SW480 (cell line): ENCODE data around the gene SSNA1.
A peak's percentile ranks its signal among the peaks of the same experiment; 100 is the strongest.

Experiments
- DNase-seq: peaks from one replicate; pipeline ENCODE4 v3.0.0-alpha.2; 2016; ENCODE audit warnings: low spot score

Gene SSNA1

GRCh38 chr9:137184881-137185660 lies 3.4 kb upstream of the SSNA1 start:
- DNase-seq: no peak

- no peak for DNase-seq
Observed at GRCh38 chr9:137185921-137186320, 2.6 kb upstream of the SSNA1 start.

DNA sequence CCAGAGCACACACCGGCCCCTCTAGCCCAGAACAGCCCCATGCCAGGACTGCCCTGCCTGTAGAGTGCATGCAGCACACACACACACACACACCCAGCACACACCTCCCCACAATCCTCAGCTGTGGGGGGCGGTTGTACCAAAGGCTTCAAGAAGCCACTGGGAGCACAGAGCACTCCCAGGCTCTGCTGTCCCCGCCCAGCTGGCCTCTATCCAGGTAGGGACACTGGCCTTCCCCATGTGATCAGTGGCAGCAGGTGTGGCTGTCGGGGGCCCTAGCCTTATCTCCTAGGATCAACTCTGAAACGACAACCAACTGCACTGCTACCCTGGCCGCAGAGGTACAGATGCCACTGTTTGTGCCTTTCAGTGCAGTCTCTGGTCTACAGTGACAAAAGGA lies 2.1 kb upstream of the SSNA1 start:
- DNase-seq: no peak

DNA sequence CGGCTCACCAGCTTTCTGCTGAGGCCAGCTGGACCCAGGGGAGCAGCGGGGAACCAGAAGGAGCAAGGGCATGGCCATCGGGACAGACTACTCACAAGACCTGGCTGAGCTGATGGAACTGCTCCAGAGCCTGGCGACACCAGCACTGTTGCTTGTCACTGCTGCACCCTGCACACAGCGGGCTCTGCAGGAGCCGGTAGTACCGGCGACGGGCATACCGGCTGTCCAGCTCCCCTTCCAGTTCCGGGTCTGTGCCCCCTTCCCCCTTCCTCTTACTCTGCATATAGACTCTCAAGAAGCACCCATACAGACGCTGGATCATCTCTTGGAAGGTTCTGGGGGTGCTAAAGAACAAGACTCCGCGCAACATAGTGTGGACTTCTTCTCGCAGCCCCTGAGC lies 1.1 kb upstream of the SSNA1 start:
- DNase-seq: no peak

DNA sequence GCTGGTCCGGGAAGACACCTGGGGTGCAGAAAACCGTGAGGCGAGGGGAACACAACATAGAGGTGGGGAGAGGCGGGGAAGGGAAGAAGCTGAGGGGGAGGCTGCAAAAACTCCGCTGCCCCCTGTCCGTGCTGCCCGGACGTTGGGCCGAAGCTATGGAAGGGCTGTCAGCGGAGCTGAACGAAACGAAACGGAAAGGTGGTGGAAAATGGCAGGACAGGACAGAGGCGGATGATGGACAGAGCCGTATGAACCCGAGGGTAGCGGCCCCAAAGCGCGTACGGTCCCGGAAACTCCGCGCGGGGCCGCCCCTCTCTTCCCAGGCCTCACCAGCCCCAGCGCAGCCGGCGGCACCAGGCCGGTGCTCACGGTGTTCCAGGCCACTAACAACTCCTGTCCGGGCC lies 388 bp upstream of the SSNA1 start:
- DNase-seq: no peak

- DNase-seq: no peak
Observed at GRCh38 chr9:137189297-137190295, 1.1 kb downstream of the SSNA1 start.

DNA sequence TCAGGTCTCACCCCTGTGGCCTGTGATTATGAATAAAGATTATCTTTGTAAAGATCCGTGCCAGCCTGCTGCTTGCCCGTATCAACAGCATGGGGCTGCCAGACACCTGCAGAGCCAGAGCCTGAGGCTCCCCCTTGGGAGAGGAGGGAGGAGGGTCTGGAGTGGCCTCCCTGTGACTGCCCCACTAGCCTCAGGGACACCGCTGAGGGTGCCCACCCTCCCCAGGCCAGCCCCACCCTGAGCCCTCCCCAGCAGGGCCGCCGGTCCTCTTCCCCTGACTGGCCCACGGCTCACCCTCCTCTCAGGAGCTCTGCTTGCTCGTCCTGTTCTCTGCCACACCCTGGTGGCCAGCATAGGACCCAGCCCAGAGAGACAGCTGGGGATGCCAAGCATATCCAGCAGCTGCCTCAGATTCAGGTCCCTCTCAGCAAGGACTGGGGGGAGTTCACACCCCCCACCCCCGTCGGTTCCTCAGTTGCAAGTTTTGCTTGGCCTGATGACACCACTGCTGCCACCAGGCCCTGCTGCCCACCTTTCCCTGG lies 1.9 kb downstream of the SSNA1 start:
- DNase-seq: no peak

- no peak for DNase-seq
Observed at GRCh38 chr9:137191245-137191644, 2.8 kb downstream of the SSNA1 start.

- DNase-seq: no peak
Observed at GRCh38 chr9:137191691-137192447, 3.4 kb downstream of the SSNA1 start.

DNA sequence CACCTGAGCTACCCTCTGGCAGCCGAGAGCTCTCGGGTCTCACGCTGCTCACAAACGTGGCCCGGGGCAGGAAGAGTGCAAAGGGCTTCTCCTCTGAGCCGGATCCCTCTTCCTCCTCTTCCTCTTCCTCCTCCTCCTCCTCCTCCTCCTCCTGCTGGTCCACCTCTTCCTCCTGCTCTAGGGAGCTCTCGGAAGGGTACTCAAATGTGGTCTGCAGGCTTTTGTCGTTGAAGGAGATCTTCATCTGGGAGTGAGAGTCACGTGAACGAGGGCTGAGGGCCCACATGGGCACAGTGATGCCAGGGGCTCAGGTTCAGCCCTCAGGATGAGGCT lies 3.9 kb downstream of the SSNA1 start:
- no peak for DNase-seq

- no peak for DNase-seq
Observed at GRCh38 chr9:137192859-137193258, 4.4 kb downstream of the SSNA1 start.

GRCh38 chr9:137193771-137194170 lies 5.3 kb downstream of the SSNA1 start:
- DNase-seq: no peak

DNA sequence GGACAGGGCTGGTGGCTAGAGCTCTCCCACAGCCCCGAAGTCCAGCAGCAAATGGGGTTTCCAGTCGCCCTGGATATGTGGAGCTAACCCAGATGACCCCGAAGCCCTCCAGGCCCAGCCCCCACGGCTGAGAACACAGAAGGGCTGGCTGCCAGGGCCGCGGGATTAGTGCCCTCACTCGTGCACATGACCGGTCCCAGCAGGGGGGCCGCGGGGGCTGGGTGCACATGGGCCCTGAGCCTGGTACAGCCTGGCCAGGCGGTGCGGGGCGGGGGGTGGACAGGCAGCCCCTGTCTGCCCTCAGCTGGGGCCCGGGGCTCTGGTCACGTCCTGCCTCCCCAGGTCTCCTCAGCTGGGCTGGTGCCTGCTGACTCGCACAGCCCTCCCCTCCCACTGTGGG lies 5.9 kb downstream of the SSNA1 start:
- DNase-seq: no peak

DNA sequence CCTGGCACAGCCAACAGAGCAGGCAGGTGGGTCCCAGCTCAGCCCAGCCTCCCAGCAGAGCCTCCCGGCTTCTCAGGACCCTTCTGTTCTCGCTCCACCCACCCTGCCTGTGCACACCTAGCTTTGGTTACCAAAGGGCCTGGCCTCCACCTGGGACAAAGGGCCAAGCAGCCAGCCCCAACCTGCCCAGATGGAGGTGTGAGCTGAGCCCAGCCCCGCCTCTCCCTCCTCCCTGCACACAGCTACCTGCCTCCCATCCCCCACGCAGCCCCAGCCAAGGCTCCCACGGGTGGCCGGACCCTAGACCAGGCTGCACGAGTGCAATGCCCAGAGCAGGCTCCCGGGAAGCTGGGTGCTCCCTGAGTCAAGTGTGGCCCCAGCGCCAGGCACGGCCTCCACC lies 6.4 kb downstream of the SSNA1 start:
- no peak for DNase-seq

GRCh38 chr9:137195525-137196220 lies 7.2 kb downstream of the SSNA1 start:
- no peak for DNase-seq

DNA sequence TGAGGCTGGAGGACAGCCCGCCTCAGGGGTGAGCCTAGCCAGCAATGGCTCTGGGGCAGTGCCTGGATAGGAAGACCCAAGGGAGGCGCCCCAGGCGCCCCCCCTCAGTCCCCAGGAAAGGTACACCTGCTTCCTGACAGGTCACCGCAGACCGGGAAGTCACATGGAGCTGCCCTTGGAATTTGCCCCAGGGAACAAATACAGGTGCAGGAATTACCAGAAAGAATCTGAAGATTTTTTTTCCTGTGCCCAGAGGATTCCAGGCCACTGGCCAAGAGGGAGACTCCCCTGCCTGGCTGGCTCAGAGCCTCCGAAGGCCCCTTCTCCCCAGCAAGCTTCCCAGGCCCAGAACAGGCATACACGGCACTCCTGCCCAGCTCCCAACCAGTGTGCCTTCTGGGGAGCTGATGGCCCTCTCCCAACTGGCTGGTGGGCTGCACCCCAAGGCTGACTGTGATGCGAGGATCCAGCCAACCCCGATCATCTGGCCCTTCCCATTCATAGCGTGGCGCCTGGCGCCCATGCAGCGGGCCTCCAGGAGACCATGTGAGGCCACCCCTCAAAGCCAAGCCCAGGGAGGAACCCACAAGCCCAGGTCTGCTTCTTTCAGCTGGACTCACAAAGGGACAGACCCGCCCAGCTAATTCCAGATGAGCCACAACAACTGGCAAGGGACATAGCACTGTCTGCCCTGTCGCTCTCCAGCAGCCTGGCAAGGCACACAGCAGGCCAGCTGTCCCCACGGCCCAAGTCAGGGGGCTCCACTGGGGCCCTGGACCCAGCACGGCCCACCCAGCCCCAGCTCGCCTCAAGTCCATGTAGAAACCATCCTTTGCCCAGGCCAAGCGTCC lies 9.8 kb downstream of the SSNA1 start:
- DNase-seq: peak; percentile 42

DNA sequence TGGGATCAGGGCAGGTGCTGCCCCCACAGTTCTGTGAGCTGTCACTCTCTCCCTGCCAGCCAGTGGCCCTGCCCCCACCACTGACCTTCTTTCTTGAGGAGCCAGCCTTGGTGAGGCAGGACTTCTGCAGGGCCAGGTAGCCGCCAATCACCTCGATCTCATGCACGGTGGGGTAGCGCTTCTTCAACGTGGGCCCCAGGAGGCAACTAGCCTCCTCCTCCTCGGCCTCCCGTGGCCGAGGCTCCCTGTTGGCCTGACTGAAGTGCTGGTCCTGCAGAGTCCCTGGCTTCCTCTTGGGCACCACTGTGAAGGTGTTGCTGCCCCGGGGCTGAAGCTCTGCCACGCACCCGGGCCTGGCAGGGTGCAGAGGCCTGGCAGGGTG lies 10.4 kb downstream of the SSNA1 start:
- no peak for DNase-seq

GRCh38 chr9:137199411-137200121 lies 11.1 kb downstream of the SSNA1 start:
- DNase-seq: no peak

DNA sequence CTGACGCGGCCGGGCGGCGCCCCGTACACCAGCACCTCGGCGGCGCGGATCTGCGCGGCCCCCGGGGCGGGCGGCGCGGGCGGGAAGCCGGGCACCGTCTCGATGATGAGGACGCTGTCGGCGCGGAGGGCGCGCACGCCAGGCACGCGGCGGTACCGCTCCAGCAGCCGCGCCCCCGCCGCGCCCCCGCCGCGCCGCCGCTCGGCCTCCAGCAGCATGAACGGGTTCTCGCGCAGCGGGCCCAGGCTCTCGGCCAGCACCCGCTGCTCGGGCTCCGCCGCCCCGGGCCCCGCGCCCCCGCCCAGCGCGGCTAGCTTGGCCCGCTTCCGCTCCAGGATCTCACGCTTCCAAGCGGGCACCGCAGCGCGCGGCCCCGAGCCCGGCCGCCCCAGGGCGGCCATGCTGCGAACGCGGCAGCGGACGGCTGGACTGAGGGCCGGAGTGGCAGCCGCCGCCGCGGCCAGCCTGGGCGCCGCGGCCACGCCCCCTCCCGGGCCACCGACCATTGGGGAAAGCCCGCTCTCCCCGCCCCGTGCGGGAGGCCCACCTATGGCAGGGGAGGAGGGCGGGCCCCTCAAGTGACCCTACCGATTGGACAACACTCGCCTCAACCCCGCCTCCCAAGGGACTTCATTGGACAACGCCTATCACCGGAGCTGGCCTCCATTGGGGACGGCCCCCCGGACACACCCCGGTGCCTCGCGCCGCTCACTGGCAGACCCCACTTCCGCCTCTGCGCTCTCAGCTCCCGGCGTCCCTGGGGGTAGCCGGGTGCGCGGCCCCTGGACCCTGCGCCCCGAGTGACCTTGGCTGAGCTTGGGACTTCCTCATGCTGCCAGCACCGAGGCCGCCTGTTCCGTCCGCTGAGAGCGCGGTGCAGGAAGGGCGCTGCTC lies 12.1 kb downstream of the SSNA1 start, which contains the start of gene TPRN:
TSS of gene TPRN (minus strand) at position 431 of the 894 bp plus-strand sequence. CDS start at position 401, 30 bp downstream.
- DNase-seq: peak; percentile 98
